Peyer's patch (tissue), 4 donors: ENCODE data around the gene ITFG2.

ENCODE experiments used
- CTCF ChIP-seq, 6 experiments: fragments of 450-650 bp in 4 of 6; fragments of 200-600 bp in 2 of 6; sonication (generic) in 1 of 6; IDR thresholded peaks; one replicate each; pipeline ENCODE4 v1.5.1; 2017 to 2019; ENCODE audit warnings: antibody characterized with exemption in 6 of 6, mild to moderate bottlenecking in 3 of 6, moderate library complexity in 1 of 6
- POLR2A ChIP-seq, 2 donors: fragments of 450-650 bp; IDR thresholded peaks; one replicate each; pipeline ENCODE4 v1.5.1; 2017; ENCODE audit warnings: antibody characterized with exemption in 2 of 2, mild to moderate bottlenecking in 2 of 2, moderate library complexity in 2 of 2

- no peak for TF ChIP-seq POLR2A (IDR thresholded peaks at IDR 0.05)
- TF ChIP-seq CTCF (IDR thresholded peaks at IDR 0.05): no peak
These were observed 28.7 kb downstream of the ITFG2 start for GRCh38 chr12:2841056-2841650.
